HCT116 (cell line): ENCODE data around the gene RFLNA. TPM values are rescaled to one million over a fixed set of nuclear protein-coding genes. Genes with fewer than 3 reads are reported as not detected.

Experiments used
- ATAC-seq: fragments of 200-7000 bp; cut with Tn5 transposase; 2 replicates; pipeline ENCODE4 v1.9.1; 2020; ENCODE audit warnings: mild to moderate bottlenecking, moderate library complexity
- BruUV-seq: library from RNA; stranded (reverse); fragments of 400-500 nt; replicated peaks from 2 replicates; lab custom pipeline; 2021; lab: Mats Ljungman, UMichigan
- CTCF ChIA-PET: fragments of 300-600 bp; sonication (Branson Sonifier 250); formaldehyde crosslinking; loops from one replicate; lab custom pipeline; 2021; ENCODE audit warnings: antibody characterized with exemption; lab: Charles Lee
- POLR2A ChIA-PET: fragments of 300-600, 350-600 bp; sonication (Branson Sonifier 250); formaldehyde crosslinking; loops from one replicate; lab custom pipeline; 2021; ENCODE audit warnings: antibody characterized with exemption; lab: Charles Lee
- RAD21 ChIA-PET, 2 experiments: fragments of 300-600 bp; sonication (Branson Sonifier 250); formaldehyde crosslinking; loops; one replicate each; lab custom pipeline; 2023; ENCODE audit warnings: low total read pairs in 2 of 2; ENCODE audit not compliant: uncharacterized antibody in 2 of 2, unreplicated experiment in 2 of 2, low non-redundant PET in 1 of 2; lab: Charles Lee
- DNase-seq: peaks from one replicate; pipeline ENCODE4 v3.0.0-alpha.2; 2010; ENCODE audit warnings: low read depth, low spot score
- H2AFZ ChIP-seq: fragments of 200-600 bp; shearing (Covaris generic), sonication (generic); 2 replicates; pipeline ENCODE4 v1.6.1; 2017; ENCODE audit warnings: low read depth, mixed run types, mixed read lengths, antibody characterized with exemption, low read length; ENCODE audit not compliant: poor library complexity, severe bottlenecking
- H3K27ac ChIP-seq: 2 replicates; pipeline ENCODE4 v1.5.1; 2012; ENCODE audit warnings: low read depth, low read length
- H3K27me3 ChIP-seq: fragments of 200-600 bp; sonication (generic); 2 replicates; pipeline ENCODE4 v1.6.1; 2016; ENCODE audit warnings: mixed run types, low read length, mixed read lengths; ENCODE audit not compliant: insufficient read depth
- H3K36me3 ChIP-seq, 2 experiments: fragments of 200-500 bp in 1 of 2; fragments of 200-600 bp in 1 of 2; sonication (Bioruptor generic) in 1 of 2; sonication (generic) in 1 of 2; 2 replicates each; pipeline versions ENCODE4 v1.5.1 to v1.6.1; 2014 to 2016; ENCODE audit warnings: low read length in 2 of 2, inconsistent platforms in 1 of 2, mixed read lengths in 1 of 2, mixed run types in 1 of 2; ENCODE audit not compliant: insufficient read depth in 2 of 2, control insufficient read depth in 1 of 2
- H3K4me1 ChIP-seq, 2 experiments: fragments of 200-600 bp in 1 of 2; sonication (generic) in 1 of 2; 2 replicates each; pipeline versions ENCODE4 v1.5.1 to v1.6.1; 2012 to 2017; ENCODE audit warnings: low read length in 2 of 2, inconsistent platforms in 1 of 2, mild to moderate bottlenecking in 1 of 2, mixed read lengths in 1 of 2, mixed run types in 1 of 2, moderate library complexity in 1 of 2; ENCODE audit not compliant: insufficient read depth in 2 of 2, control insufficient read depth in 1 of 2
- H3K4me2 ChIP-seq: fragments of 200-600 bp; sonication (generic); 2 replicates; pipeline ENCODE4 v1.6.1; 2017; ENCODE audit warnings: mixed run types, low read length, mixed read lengths
- H3K4me3 ChIP-seq, 2 experiments: fragments of 200-600 bp in 1 of 2; sonication (generic) in 1 of 2; replicated peaks in 1 of 2; 2 replicates each; pipeline ENCODE4 v1.5.1; 2011 to 2016; ENCODE audit warnings: low read length in 2 of 2, control low read depth in 1 of 2, low read depth in 1 of 2, mild to moderate bottlenecking in 1 of 2, mixed read lengths in 1 of 2, mixed run types in 1 of 2
- H3K79me2 ChIP-seq: fragments of 200-600 bp; sonication (generic); 2 replicates; pipeline ENCODE4 v1.6.1; 2017; ENCODE audit warnings: mild to moderate bottlenecking, mixed run types, low read length, moderate library complexity, mixed read lengths; ENCODE audit not compliant: insufficient read depth
- H3K9ac ChIP-seq: fragments of 200-600 bp; sonication (generic); 2 replicates; pipeline ENCODE4 v1.6.1; 2016; ENCODE audit warnings: low read length, mixed read lengths
- H3K9me2 ChIP-seq: fragments of 200-600 bp; sonication (generic), shearing (Covaris generic); 2 replicates; pipeline ENCODE4 v1.6.1; 2017; ENCODE audit warnings: mixed run types, mild to moderate bottlenecking, moderate library complexity; ENCODE audit not compliant: insufficient read depth
- H3K9me3 ChIP-seq, 2 experiments: fragments of 200-500 bp in 1 of 2; fragments of 200-600 bp in 1 of 2; sonication (Bioruptor generic) in 1 of 2; sonication (generic) in 1 of 2; 2 replicates each; pipeline ENCODE4 v1.6.1; 2014 to 2017; ENCODE audit warnings: low read length in 2 of 2, mixed read lengths in 2 of 2, inconsistent platforms in 1 of 2, low read depth in 1 of 2, mild to moderate bottlenecking in 1 of 2, mixed run types in 1 of 2, moderate library complexity in 1 of 2; ENCODE audit not compliant: control insufficient read depth in 1 of 2, insufficient read depth in 1 of 2
- H4K20me1 ChIP-seq: fragments of 200-600 bp; sonication (generic), shearing (Covaris generic); 2 replicates; pipeline ENCODE4 v1.6.1; 2017; ENCODE audit warnings: mixed run types, mild to moderate bottlenecking, moderate library complexity; ENCODE audit not compliant: insufficient read depth
- CBX3 ChIP-seq: IDR thresholded peaks from 2 replicates; pipeline ENCODE4 v1.6.1; 2012; ENCODE audit warnings: low read depth
- CEBPB ChIP-seq: IDR thresholded peaks from 2 replicates; pipeline ENCODE4 v1.6.1; 2012; ENCODE audit warnings: low read depth
- EGR1 ChIP-seq: IDR thresholded peaks from 2 replicates; pipeline ENCODE4 v1.6.1; 2012; ENCODE audit warnings: low read depth
- EZH2phosphoT487 ChIP-seq: fragments of 200-600 bp; IDR thresholded peaks from 2 replicates; pipeline ENCODE4 v1.6.1; 2018; ENCODE audit warnings: antibody characterized with exemption, borderline replicate concordance
- FOSL1 ChIP-seq: IDR thresholded peaks from 2 replicates; pipeline ENCODE4 v1.6.1; 2012; ENCODE audit warnings: low read depth
- POLR2A ChIP-seq: IDR thresholded peaks from 2 replicates; pipeline ENCODE4 v1.7.0; 2011; ENCODE audit warnings: borderline replicate concordance; ENCODE audit not compliant: insufficient read depth, insufficient read length; ENCODE audit errors: extremely low read depth
- TCF7L2 ChIP-seq: IDR thresholded peaks from 2 replicates; pipeline ENCODE4 v1.7.0; 2011; ENCODE audit warnings: borderline replicate concordance, inconsistent platforms; ENCODE audit not compliant: insufficient read depth, insufficient read length; ENCODE audit errors: extremely low read depth
- YY1 ChIP-seq: IDR thresholded peaks from 2 replicates; pipeline ENCODE4 v1.6.1; 2011; ENCODE audit warnings: low read length, low read depth, moderate library complexity, mild to moderate bottlenecking; ENCODE audit not compliant: insufficient replicate concordance; ENCODE audit errors: extremely low read depth
- ZBTB33 ChIP-seq: IDR thresholded peaks from 2 replicates; pipeline ENCODE4 v1.6.1; 2011; ENCODE audit warnings: mild to moderate bottlenecking, low read length, moderate library complexity; ENCODE audit not compliant: insufficient replicate concordance; ENCODE audit errors: extremely low read depth
- ZFX ChIP-seq: fragments of 450-650 bp; IDR thresholded peaks from 2 replicates; pipeline ENCODE4 v1.6.1; 2017
- intact Hi-C: fragments of 100-400 bp; cut with micrococcal nuclease; formaldehyde crosslinking; loops from 2 replicates; pipeline ENCODE4 v1.10.0; 2022
- total RNA-seq: library from RNA; stranded (reverse); gene quantifications from one replicate; pipeline ENCODE4 v1.2.1, GENCODE V29; 2021; ENCODE audit not compliant: unreplicated experiment
- TF ChIP-seq, protein P1 (sequence below): IDR thresholded peaks from 2 replicates; pipeline ENCODE4 v1.6.1; 2012; ENCODE audit warnings: low read depth

The RFLNA gene
- total RNA-seq, 1 experiment from 2014 or later, result not detected

GRCh38 chr12:124301084-124301654, 6.3 kb downstream of the RFLNA start:
- ATAC-seq (no peak), DNase-seq (no peak)
- H2AFZ ChIP-seq, result no peak overlapping the region
- H3K9me3 ChIP-seq, result no peaks in the 10 kb centered on the region
- intact Hi-C loops, result no loop called here
- H3K9me2 ChIP-seq, result no peaks in the 10 kb centered on the region
- no peak overlapping the region for H3K4me2 ChIP-seq
- ChIA-PET CTCF (no interaction called here), POLR2A (no interaction called here), RAD21 (no interaction called here)
- TF ChIP-seq, protein P1, sequence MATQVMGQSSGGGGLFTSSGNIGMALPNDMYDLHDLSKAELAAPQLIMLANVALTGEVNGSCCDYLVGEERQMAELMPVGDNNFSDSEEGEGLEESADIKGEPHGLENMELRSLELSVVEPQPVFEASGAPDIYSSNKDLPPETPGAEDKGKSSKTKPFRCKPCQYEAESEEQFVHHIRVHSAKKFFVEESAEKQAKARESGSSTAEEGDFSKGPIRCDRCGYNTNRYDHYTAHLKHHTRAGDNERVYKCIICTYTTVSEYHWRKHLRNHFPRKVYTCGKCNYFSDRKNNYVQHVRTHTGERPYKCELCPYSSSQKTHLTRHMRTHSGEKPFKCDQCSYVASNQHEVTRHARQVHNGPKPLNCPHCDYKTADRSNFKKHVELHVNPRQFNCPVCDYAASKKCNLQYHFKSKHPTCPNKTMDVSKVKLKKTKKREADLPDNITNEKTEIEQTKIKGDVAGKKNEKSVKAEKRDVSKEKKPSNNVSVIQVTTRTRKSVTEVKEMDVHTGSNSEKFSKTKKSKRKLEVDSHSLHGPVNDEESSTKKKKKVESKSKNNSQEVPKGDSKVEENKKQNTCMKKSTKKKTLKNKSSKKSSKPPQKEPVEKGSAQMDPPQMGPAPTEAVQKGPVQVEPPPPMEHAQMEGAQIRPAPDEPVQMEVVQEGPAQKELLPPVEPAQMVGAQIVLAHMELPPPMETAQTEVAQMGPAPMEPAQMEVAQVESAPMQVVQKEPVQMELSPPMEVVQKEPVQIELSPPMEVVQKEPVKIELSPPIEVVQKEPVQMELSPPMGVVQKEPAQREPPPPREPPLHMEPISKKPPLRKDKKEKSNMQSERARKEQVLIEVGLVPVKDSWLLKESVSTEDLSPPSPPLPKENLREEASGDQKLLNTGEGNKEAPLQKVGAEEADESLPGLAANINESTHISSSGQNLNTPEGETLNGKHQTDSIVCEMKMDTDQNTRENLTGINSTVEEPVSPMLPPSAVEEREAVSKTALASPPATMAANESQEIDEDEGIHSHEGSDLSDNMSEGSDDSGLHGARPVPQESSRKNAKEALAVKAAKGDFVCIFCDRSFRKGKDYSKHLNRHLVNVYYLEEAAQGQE, result no peak
- TF ChIP-seq EZH2phosphoT487 (no peak), TCF7L2 (no peak), EGR1 (no peak)
- H3K27me3 ChIP-seq, result no peaks in the 10 kb centered on the region
- H3K4me3 ChIP-seq, result no peak overlapping the region
- H3K9ac ChIP-seq, result no peak overlapping the region
- H3K79me2 ChIP-seq, result no peaks in the 10 kb centered on the region
- H4K20me1 ChIP-seq, result no peaks in the 10 kb centered on the region
- no peaks in the 10 kb centered on the region for H3K4me1 ChIP-seq
- BruUV-seq, result no TSS peak
- H3K36me3 ChIP-seq, result no peaks in the 10 kb centered on the region
- H3K27ac ChIP-seq, result no peak overlapping the region

- intact Hi-C loops, result no loop called here
- no peak overlapping the region for H3K4me3 ChIP-seq
- no peak overlapping the region for H2AFZ ChIP-seq
- H3K27me3 ChIP-seq, result no peaks in the 10 kb centered on the region
- no peaks in the 10 kb centered on the region for H3K79me2 ChIP-seq
- no peaks in the 10 kb centered on the region for H3K4me1 ChIP-seq
- RAD21 ChIA-PET, result no interaction called here
- BruUV-seq, result no TSS peak
- no peaks in the 10 kb centered on the region for H3K9me2 ChIP-seq
- ATAC-seq, result no peak
- H3K4me2 ChIP-seq, result no peak overlapping the region
- DNase-seq, result no peak
- no peaks in the 10 kb centered on the region for H4K20me1 ChIP-seq
- no peaks in the 10 kb centered on the region for H3K9me3 ChIP-seq
- H3K36me3 ChIP-seq, result no peaks in the 10 kb centered on the region
- no peak overlapping the region for H3K9ac ChIP-seq
- CTCF ChIA-PET, result no interaction called here
- POLR2A ChIA-PET, result no interaction called here
- no peak overlapping the region for H3K27ac ChIP-seq
- TF ChIP-seq TCF7L2, result no peak
- TF ChIP-seq YY1, result no peak
- TF ChIP-seq CEBPB, result no peak
- TF ChIP-seq ZFX, result no peak
- TF ChIP-seq FOSL1, result no peak
- TF ChIP-seq ZBTB33, result no peak
- TF ChIP-seq EZH2phosphoT487, result no peak
- TF ChIP-seq CBX3, result no peak
- no peak for TF ChIP-seq POLR2A
- TF ChIP-seq, all 23 proteins: peak for 0
These were observed 7.4 kb downstream of the RFLNA start for GRCh38 chr12:124302241-124302806.
